AG09309 (cell line): ENCODE measurements around the gene CALML6.

ENCODE experiments used
- DNase-seq: peaks from one replicate; pipeline ENCODE4 v3.0.0-alpha.2; 2010; ENCODE audit warnings: low read depth
- H3K4me3 ChIP-seq: 2 replicates; pipeline ENCODE4 v1.5.1; 2011; ENCODE audit warnings: mild to moderate bottlenecking, low read depth, low read length, moderate library complexity; ENCODE audit not compliant: control insufficient read depth
- CTCF ChIP-seq: IDR thresholded peaks from 2 replicates; pipeline ENCODE4 v1.5.1; 2011; ENCODE audit warnings: mild to moderate bottlenecking, low read depth, low read length, inconsistent platforms; ENCODE audit not compliant: insufficient read depth, control insufficient read depth; ENCODE audit errors: missing control alignments

The CALML6 gene

GRCh38 chr1:1950940-1951339 lies 35.9 kb downstream of the CALML6 start:
- TF ChIP-seq CTCF: no peak
- no peak overlapping the region for H3K4me3 ChIP-seq
- no peak for DNase-seq

GRCh38 chr1:1954015-1954414 lies 39.0 kb downstream of the CALML6 start:
- DNase-seq: no peak
- H3K4me3 ChIP-seq: no peak overlapping the region
- TF ChIP-seq CTCF: no peak

- no peak for TF ChIP-seq CTCF
- DNase-seq: no peak
- H3K4me3 ChIP-seq: no peak overlapping the region
These were observed 39.9 kb downstream of the CALML6 start for GRCh38 chr1:1954831-1955441.

GRCh38 chr1:1955621-1956094 lies 40.6 kb downstream of the CALML6 start:
- DNase-seq: no peak
- H3K4me3 ChIP-seq: no peak overlapping the region
- no peak for TF ChIP-seq CTCF

GRCh38 chr1:1956101-1956500 lies 41.0 kb downstream of the CALML6 start:
- no peak for DNase-seq
- H3K4me3 ChIP-seq: no peak overlapping the region
- TF ChIP-seq CTCF: no peak

GRCh38 chr1:1956586-1957532 lies 41.8 kb downstream of the CALML6 start:
- DNase-seq: no peak
- no peak for TF ChIP-seq CTCF
- H3K4me3 ChIP-seq: no peak overlapping the region
